Measurements from ENCODE around the gene CREB5. TPM values are rescaled to one million over a fixed set of nuclear protein-coding genes. Genes with fewer than 3 reads are reported as not detected.

Gene CREB5
- total RNA-seq, 2 donors from 2014 or later = 7.7 to 11.6 TPM

- intact Hi-C loops (cut with DNase I) = no loop called here
- no peak for DNase-seq
- peak in 1 of 2 donors; percentile 86 for ATAC-seq
Observed at GRCh38 chr7:28672397-28672797, 260.1 kb downstream of the CREB5 start.

DNA sequence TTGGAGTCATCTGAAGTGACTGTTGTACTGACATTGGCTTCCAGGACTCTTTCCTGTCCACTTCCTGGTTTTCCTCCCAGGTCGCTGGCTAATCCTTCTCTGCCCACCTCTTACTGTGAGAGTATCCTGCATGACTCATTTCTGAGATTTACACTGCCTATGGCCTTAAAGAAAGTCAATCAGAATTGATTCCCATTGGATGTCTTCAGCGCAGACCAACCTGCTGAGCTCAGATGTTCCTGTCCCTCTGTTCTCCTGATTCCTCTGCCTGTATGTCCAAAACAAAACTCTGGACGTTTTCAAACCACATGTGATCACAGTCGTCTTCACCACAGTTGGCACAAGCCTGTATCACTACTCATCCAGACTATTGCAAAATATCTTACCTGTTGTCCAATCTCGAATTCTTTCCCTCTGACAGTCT lies 262.1 kb downstream of the CREB5 start:
- intact Hi-C loops (cut with DNase I) = no loop called here
- ATAC-seq (peak in 1 of 2 donors; percentile 61), DNase-seq (no peak)

GRCh38 chr7:28675429-28675828 lies 263.1 kb downstream of the CREB5 start:
- ATAC-seq (no peak), DNase-seq (no peak)
- intact Hi-C loops (cut with DNase I) = no loop called here

DNA sequence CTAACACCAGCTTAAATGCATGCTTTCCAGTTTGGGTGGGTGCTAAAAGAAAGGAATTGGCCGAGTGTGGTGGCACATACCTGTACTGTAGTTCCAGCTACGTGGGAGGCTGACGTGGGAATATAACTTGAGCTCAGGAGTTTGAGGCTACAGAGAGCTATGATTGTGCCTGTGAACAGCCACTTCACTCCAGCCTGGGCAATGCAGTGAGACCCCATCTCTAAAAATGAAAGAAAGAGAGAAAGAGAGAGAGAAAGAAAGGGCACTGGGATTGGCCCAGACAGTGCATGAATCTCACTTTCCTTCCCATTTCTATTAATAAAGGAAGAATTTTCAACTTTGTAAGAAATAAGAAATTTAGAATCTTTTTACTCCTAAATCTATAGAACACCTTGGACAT lies 265.4 kb downstream of the CREB5 start:
- DNase-seq (no peak), ATAC-seq (no peak)
- intact Hi-C loops (cut with DNase I) = no loop called here

DNA sequence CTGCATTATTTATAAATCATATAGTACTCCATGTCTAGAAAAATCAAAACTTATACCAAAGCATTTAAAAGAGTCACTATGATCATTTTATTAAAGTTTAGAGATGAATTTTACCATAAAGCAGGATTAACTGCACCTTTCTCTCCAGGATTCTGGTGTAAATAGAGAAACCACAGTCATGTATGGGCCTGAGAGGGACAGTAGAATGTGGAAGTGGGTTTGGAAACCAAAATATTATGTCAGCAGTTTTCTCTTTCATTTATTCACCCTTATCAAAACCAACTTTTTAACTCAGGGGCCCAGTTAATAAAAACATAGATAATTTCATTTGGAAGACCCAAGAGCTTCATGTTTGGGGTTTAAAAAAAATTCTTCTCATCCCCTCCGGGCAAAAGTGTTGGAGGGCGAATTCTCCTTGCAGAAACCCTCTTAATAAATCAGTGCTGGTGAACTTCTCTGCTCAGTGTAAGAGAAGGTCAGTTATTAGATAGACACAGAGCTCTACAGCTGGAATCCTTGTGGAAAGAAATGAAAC lies 266.2 kb downstream of the CREB5 start:
- DNase-seq (no peak), ATAC-seq (no peak)
- intact Hi-C loops (cut with DNase I) = no loop called here

- ATAC-seq = no peak
- intact Hi-C loops (cut with DNase I) = loop anchor here in 1 of 2 donors (10.0 kb wide), 1 partner anchor 277 kb away; no protein-coding TSS in a partner anchor
- DNase-seq = no peak
Observed at GRCh38 chr7:28681693-28682310, 269.5 kb downstream of the CREB5 start.

DNA sequence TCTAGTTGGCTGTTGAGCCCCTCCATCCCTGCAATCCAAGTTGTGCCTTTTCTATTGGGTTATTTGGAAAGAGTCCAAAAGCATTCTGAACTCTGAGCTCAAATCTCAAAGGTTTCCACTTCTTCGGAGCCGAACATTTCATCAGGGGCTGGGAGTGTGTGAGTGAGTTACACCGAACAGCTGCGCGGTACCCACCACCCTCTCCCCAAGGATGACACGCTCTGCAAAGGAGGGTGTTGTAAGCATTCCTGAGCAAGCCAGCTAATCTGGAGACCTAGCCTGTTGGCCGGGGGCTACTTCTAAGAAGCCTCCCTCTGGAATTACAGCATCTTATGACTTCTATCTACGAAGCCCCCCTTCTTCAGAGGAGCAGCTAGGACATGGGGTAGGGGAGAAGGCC lies 270.5 kb downstream of the CREB5 start:
- ATAC-seq = no peak
- intact Hi-C loops (cut with DNase I) = loop anchor here in 1 of 2 donors (10.0 kb wide), 1 partner anchor 278 kb away; no protein-coding TSS in a partner anchor
- no peak for DNase-seq

DNA sequence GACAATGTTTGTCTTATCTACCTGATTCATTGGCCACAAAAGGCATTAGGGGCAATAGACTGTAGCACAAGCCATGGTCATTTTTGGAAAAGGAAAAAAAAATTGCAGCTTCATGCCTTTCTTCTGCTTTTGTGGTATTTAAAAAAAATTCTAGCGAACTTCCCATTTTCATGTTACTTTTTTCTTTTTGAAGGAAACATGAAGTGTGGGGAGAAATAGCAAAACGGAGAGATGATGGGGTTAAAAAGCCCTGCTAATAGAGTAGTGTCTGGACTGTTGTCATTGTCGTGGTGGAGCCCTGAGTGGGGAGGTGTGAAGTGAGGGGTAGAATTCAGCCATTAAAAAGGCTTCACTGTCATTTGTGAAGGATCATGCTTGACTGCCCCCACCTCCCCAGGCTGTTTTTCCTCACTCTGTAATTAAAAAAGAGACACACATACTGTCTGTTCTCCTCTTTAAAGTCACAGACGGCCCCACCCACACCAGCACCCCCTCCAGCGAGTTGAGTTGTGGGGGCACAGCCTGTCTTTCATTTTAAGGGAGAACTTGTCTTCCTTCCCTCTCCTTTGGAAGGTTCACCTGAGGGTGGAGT lies 272.4 kb downstream of the CREB5 start:
- intact Hi-C loops (cut with DNase I) = loop anchor here in 1 of 2 donors (10.0 kb wide), 1 partner anchor 280 kb away; no protein-coding TSS in a partner anchor
- ATAC-seq (no peak), DNase-seq (no peak)

DNA sequence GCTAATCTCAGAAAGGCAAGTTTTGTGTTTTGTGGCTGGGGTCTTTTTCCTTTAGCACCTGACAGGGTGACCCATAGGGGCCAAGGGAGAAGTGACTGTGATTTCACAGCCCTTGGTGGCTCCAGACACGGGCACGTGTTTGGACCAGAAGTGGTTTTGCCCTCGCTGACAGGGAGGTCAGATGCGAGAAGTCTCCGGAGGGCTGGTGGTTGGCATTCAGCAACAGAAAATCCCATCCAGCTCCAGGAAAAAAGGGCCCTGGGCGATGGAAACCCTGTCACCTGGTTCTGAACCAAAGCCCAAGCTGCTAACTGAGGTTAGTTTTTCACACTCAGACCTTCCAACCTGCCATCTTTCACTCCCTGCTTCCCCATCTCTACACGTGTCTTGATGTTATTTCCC lies 272.9 kb downstream of the CREB5 start:
- ATAC-seq (peak; percentile 4 to 7), DNase-seq (peak; percentile 56)
- intact Hi-C loops (cut with DNase I) = loop anchor here in 1 of 2 donors (10.0 kb wide), 1 partner anchor 280 kb away; no protein-coding TSS in a partner anchor

DNA sequence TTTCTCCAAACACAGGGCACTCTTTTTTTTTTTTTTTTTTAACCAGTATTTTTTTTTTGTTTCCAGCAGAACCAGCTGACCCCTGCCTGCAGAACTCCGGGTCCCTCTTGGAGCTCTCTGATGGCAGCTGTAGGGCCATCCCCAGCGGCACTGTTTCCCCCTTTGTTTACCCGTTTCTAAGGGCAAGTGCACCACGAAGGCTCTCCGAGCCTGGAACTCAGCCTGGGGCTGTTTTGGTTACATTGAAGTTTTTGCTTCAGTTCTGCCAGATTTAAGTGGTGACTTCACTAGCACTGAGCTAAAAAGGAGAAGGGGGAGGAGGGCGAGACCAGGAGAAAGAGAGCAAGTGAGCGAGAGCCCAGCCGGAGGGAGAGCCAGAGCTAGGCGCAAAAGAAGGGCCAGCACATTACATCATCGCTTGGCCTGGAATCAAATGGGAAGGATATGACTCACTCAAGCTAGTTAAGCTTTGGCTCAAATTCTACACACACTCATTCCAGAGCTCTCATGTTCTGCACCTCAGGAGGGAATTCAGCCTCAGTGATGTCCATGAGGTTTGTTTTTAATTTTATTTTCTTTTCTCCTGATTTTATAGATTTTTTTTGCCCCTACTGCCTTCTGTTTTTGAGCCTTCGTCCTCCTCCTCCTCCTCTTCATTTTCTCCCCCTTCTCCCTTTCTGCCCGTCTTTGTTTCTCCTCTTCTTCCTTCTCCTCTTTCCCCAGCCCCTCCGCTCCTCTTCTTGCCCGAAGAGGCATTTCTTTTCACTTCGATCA lies 273.5 kb downstream of the CREB5 start:
- peak; percentile 92 for DNase-seq
- intact Hi-C loops (cut with DNase I) = loop anchor here in 1 of 2 donors (10.0 kb wide), 1 partner anchor 281 kb away; no protein-coding TSS in a partner anchor
- peak; percentile 95 to 96 for ATAC-seq

DNA sequence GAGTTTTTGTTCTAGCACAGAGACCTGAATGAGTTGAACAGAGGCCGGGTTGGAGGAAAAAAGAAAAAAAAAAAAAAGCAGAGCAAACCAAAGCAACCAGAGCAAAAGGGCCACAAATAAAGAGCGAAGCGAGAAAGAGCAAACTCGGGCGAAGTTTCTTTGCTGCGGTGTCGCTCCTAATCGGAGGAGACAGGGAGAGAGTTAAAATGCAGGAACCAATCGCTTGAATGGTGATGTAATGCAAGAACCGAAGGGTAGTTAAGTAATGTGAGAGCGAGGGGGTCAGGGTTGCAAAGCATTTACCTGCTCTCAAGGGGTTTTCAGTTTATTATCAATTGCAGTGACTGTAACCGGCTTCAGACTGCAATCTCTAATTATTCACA lies 274.1 kb downstream of the CREB5 start:
- DNase-seq (no peak), ATAC-seq (peak in 1 of 2 donors; percentile 62)
- intact Hi-C loops (cut with DNase I) = loop anchor here in 1 of 2 donors (10.0 kb wide), 1 partner anchor 282 kb away; no protein-coding TSS in a partner anchor

DNA sequence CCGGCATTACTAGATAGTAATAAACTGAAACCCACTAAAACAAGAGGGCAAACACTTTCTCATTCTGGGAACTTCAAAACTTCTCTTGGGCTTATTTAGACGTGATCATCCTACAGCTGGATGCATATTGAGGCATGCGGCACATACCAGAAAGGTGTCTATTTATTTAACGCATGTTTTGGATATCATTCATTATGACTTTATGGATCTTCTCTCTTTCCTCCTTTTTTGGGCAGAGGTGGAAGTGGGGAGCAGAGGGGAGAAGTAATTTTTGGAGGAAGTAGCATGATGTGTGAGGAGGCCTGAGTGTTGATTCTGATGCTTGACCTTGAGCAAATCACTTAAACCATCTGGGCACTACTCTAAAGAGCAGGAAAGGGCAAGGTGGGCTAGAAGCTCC lies 275.2 kb downstream of the CREB5 start:
- ATAC-seq (no peak), DNase-seq (no peak)
- intact Hi-C loops (cut with DNase I) = loop anchor here in 1 of 2 donors (10.0 kb wide), 1 partner anchor 283 kb away; no protein-coding TSS in a partner anchor

DNA sequence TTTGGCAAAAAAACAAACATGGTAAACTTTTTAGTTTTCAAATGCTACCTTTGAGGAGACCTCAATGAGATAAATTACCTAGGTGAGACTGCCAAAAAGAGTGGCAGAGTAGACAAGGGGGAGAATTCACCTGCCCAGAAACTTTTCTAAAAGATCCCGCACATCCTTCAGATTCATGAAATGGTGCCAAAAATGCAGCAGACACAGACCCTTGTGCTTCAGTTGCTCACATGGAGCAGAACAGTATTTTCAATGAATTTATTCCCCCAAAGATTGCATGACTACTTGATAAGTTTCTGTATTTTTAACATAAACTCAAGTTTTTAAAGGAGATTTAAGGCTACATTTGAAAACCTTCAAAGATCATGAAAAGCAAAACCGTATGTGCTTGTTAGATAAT lies 275.9 kb downstream of the CREB5 start:
- intact Hi-C loops (cut with DNase I) = loop anchor here in 1 of 2 donors (10.0 kb wide), 1 partner anchor 283 kb away; no protein-coding TSS in a partner anchor
- DNase-seq (no peak), ATAC-seq (no peak)

GRCh38 chr7:28688651-28689050 lies 276.3 kb downstream of the CREB5 start:
- peak; percentile 15 to 34 for ATAC-seq
- intact Hi-C loops (cut with DNase I) = loop anchor here in 1 of 2 donors (10.0 kb wide), 1 partner anchor 284 kb away; no protein-coding TSS in a partner anchor
- no peak for DNase-seq

GRCh38 chr7:28695300-28696295 lies 283.3 kb downstream of the CREB5 start:
- DNase-seq (no peak), ATAC-seq (peak in 1 of 2 donors; percentile 77)
- intact Hi-C loops (cut with DNase I) = no loop called here

- ATAC-seq (no peak), DNase-seq (no peak)
- intact Hi-C loops (cut with DNase I) = no loop called here
Observed at GRCh38 chr7:28697913-28698563, 285.7 kb downstream of the CREB5 start.

- intact Hi-C loops (cut with DNase I) = no loop called here
- no peak for ATAC-seq
- DNase-seq = no peak
Observed at GRCh38 chr7:28698840-28699239, 286.5 kb downstream of the CREB5 start.

DNA sequence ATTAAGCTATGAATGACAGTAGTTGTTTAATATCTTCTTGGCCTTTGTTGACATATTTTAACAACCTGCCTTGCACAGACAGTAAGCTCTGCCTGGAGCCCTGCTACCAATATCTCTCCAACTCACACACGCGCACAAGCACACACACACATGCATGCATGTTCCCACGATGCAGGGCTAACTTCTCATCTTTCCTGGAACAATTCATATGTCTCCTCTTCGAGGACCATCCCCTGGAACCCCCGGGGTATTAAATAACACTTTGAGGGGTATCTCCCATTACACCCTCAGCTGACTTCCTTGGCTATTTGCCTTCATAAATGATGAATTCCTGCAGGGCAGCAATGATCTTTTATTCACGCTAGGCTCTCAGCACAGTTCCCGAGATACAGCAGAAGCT lies 287.8 kb downstream of the CREB5 start:
- ATAC-seq = peak in 1 of 2 donors; percentile 7
- intact Hi-C loops (cut with DNase I) = no loop called here
- DNase-seq = no peak

Data from left cardiac atrium (tissue), 4 donors.